Ishikawa (cell line): ENCODE measurements around the gene LEO1.

Experiments used
- CEBPB ChIP-seq: IDR thresholded peaks from 2 replicates; pipeline ENCODE4 v1.6.1; 2012
- EP300 ChIP-seq: IDR thresholded peaks from 2 replicates; pipeline ENCODE4 v1.6.1; 2012; ENCODE audit warnings: borderline replicate concordance
- MAX ChIP-seq: IDR thresholded peaks from 2 replicates; pipeline ENCODE4 v1.6.1; 2012
- NFIC ChIP-seq: IDR thresholded peaks from 2 replicates; pipeline ENCODE4 v1.6.1; 2012
- RAD21 ChIP-seq: IDR thresholded peaks from 2 replicates; pipeline ENCODE4 v1.6.1; 2012; ENCODE audit warnings: low read depth
- TAF1 ChIP-seq: IDR thresholded peaks from 2 replicates; pipeline ENCODE4 v1.6.1; 2012; ENCODE audit warnings: low read depth, mild to moderate bottlenecking
- TEAD4 ChIP-seq: IDR thresholded peaks from 2 replicates; pipeline ENCODE4 v1.6.1; 2012
- YY1 ChIP-seq: IDR thresholded peaks from 2 replicates; pipeline ENCODE4 v1.6.1; 2012; ENCODE audit warnings: low read depth
- TF ChIP-seq, protein P1 (sequence below): IDR thresholded peaks from 2 replicates; pipeline ENCODE4 v1.6.1; 2012
- TF ChIP-seq, protein P2 (sequence below): IDR thresholded peaks from 2 replicates; pipeline ENCODE4 v1.6.1; 2012; ENCODE audit warnings: low read depth, mild to moderate bottlenecking

DNA sequence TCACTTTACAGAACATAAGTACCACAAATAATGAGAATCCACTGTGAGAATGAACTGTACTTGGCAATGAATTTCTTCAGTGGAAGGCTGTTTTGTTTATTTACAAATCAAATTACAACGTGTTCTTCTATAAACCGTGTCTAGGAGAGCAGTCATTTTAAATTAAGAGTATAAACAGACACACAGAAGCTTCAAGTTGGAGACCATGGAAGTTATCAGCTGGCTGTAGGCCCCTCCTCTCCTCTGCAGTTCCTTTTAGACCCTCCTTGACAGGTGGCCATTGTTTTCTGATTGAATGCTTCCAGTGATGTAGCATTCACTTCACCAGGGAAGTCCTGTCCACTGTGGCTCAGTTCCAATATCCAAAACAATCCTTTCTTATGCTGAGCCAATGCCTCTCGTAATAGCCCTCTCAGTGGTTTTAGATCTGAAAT is 40.1 kb upstream of the LEO1 start:
- TF ChIP-seq MAX (no peak), TAF1 (no peak), CEBPB (no peak), YY1 (0 out of 2 replicates have a peak, but pooled peaks have one; percentile 31), NFIC (peak; percentile 28; the same call in 1 of the 2 replicates), EP300 (no peak), RAD21 (no peak), TEAD4 (no peak)
- TF ChIP-seq, protein P1, sequence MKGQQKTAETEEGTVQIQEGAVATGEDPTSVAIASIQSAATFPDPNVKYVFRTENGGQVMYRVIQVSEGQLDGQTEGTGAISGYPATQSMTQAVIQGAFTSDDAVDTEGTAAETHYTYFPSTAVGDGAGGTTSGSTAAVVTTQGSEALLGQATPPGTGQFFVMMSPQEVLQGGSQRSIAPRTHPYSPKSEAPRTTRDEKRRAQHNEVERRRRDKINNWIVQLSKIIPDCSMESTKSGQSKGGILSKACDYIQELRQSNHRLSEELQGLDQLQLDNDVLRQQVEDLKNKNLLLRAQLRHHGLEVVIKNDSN = no peak
- TF ChIP-seq, protein P2, sequence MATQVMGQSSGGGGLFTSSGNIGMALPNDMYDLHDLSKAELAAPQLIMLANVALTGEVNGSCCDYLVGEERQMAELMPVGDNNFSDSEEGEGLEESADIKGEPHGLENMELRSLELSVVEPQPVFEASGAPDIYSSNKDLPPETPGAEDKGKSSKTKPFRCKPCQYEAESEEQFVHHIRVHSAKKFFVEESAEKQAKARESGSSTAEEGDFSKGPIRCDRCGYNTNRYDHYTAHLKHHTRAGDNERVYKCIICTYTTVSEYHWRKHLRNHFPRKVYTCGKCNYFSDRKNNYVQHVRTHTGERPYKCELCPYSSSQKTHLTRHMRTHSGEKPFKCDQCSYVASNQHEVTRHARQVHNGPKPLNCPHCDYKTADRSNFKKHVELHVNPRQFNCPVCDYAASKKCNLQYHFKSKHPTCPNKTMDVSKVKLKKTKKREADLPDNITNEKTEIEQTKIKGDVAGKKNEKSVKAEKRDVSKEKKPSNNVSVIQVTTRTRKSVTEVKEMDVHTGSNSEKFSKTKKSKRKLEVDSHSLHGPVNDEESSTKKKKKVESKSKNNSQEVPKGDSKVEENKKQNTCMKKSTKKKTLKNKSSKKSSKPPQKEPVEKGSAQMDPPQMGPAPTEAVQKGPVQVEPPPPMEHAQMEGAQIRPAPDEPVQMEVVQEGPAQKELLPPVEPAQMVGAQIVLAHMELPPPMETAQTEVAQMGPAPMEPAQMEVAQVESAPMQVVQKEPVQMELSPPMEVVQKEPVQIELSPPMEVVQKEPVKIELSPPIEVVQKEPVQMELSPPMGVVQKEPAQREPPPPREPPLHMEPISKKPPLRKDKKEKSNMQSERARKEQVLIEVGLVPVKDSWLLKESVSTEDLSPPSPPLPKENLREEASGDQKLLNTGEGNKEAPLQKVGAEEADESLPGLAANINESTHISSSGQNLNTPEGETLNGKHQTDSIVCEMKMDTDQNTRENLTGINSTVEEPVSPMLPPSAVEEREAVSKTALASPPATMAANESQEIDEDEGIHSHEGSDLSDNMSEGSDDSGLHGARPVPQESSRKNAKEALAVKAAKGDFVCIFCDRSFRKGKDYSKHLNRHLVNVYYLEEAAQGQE = no peak
